Measurements from ENCODE around the gene RIT1.

RIT1 gene, protein sequence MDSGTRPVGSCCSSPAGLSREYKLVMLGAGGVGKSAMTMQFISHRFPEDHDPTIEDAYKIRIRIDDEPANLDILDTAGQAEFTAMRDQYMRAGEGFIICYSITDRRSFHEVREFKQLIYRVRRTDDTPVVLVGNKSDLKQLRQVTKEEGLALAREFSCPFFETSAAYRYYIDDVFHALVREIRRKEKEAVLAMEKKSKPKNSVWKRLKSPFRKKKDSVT

DNA sequence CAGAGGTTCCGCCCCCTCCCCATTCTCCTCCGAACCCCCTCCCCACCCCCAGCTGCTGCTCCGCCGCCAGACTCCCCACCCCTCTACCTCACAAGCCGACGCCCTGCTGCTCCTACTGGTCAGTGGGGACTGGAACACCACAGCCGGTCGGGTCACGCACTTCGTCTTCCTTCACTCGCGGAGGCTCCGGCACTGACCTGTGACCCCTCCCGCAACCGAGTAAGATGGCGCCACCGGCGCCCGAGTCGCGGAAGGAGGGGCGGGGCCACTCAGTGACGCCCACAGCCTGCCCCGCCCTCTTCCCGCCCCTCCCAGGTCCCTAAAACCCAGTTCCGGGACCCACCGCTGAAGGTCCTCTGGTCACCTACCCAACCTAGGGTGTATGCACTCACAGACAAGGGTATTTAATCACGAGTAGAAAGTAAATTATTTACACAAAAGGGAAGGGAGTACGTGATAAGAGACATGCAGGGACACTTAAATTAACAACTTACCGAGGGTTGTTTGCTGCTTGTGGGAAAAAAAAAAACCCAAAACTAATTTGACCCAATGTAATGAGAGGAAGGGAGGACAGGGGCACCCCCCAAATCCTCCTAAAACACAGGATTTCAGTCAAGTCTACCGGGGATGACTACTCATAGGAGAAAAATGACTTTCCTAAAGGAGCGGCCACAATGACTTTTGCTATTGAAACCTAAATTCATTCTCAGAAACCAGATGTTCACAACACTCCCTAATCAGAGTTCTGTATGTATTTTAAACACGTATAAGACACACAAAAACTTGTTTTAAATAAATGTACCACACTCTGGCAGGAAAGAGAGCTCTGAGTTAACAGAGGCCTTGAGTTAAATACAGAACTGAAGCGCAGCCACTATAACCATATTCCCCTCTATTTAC is at the start of gene RIT1:
Gene RIT1 (minus strand): TSS at position 194 of the 900 bp plus-strand sequence. CDS start 588 bp downstream, outside the sequence.
- Histone ChIP-seq H3K9ac (ENCODE audit: low read depth, low read length, poor library complexity, severe bottlenecking) (peak within 1 kb of the TSS; percentile 78), H4K20me1 (ENCODE audit: insufficient read depth, low read length, poor library complexity, severe bottlenecking) (no peaks in the 10 kb centered on the region), H2AFZ (ENCODE audit: low read length) (peak within 1 kb of the TSS; percentile 54), H3K9me3 (ENCODE audit: insufficient read depth, low read depth, low read length) (no peaks in the 10 kb centered on the region), H3K4me2 (ENCODE audit: low read depth, low read length, poor library complexity, severe bottlenecking) (peak within 1 kb of the TSS; percentile 88), H3K9me2 (replicated peaks; ENCODE audit: low read depth, low read length) (no peaks in the 10 kb centered on the region), H3F3A (ENCODE audit: low read depth) (peaks cover 21% of the 10 kb centered on the region; the same call in 1 of the 2 replicates), H3K27me3 (ENCODE audit: insufficient read depth, low read length, poor library complexity, severe bottlenecking) (no peaks in the 10 kb centered on the region), H3K4me1 (ENCODE audit: insufficient read depth, low read length, poor library complexity, severe bottlenecking) (peaks cover 9% of the 10 kb centered on the region), H3K4me3 (ENCODE audit: low read length, poor library complexity, severe bottlenecking) (peak within 1 kb of the TSS; percentile 85), H3K36me3 (ENCODE audit: insufficient read depth, low read length) (peaks cover 37% of the 10 kb centered on the region), H3K79me2 (ENCODE audit: insufficient read depth, low read length) (peaks cover 33% of the 10 kb centered on the region)
- no peak for TF ChIP-seq EZH2phosphoT487 (IDR thresholded peaks at IDR 0.05; ENCODE audit: borderline replicate concordance)
- TF ChIP-seq, protein P1, sequence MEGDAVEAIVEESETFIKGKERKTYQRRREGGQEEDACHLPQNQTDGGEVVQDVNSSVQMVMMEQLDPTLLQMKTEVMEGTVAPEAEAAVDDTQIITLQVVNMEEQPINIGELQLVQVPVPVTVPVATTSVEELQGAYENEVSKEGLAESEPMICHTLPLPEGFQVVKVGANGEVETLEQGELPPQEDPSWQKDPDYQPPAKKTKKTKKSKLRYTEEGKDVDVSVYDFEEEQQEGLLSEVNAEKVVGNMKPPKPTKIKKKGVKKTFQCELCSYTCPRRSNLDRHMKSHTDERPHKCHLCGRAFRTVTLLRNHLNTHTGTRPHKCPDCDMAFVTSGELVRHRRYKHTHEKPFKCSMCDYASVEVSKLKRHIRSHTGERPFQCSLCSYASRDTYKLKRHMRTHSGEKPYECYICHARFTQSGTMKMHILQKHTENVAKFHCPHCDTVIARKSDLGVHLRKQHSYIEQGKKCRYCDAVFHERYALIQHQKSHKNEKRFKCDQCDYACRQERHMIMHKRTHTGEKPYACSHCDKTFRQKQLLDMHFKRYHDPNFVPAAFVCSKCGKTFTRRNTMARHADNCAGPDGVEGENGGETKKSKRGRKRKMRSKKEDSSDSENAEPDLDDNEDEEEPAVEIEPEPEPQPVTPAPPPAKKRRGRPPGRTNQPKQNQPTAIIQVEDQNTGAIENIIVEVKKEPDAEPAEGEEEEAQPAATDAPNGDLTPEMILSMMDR (conservative IDR thresholded peaks at IDR 0.05; ENCODE audit: low read length), result no peak

DNA sequence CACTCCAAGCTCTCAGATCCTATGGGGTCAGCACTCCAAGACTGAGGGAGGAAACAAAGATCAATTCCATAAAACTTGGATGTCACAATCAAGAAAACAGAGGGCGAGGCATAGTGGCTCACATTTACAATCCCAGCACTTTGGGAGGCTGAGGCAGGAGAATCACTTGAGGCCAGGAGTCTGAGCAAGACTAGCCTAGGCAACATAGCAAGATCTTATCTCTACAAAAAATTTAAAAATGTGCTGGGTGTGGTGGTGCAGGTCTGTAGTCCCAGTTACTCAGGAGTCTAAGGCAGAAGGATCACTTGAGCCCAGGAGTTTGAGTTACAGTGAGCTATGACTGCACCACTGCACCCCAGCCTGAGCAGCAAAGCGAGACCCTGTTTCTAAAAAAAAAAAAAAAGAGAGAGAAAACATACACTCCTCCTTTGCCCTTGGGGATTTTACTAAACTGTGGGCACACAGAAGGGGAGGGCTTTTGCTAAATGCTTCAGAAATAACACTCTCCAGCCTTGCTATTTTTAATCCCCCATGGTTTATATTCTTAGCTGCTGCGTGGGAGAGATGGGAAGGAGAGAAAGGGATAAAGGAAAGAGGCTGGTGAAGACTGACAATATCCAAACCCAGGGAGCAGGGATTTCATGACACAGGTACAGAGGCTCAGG is 49.1 kb upstream of the RIT1 start:
- Histone ChIP-seq H3K36me3 (ENCODE audit: insufficient read depth, low read length) (peaks cover 88% of the 10 kb centered on the region), H3F3A (ENCODE audit: low read depth) (no peaks in the 10 kb centered on the region; the same call in 1 of the 2 replicates), H2AFZ (ENCODE audit: low read length) (no peak overlapping the region), H3K27me3 (ENCODE audit: insufficient read depth, low read length, poor library complexity, severe bottlenecking) (no peaks in the 10 kb centered on the region), H3K4me3 (ENCODE audit: low read length, poor library complexity, severe bottlenecking) (no peak overlapping the region), H3K4me1 (ENCODE audit: insufficient read depth, low read length, poor library complexity, severe bottlenecking) (no peaks in the 10 kb centered on the region), H3K79me2 (ENCODE audit: insufficient read depth, low read length) (peaks cover 23% of the 10 kb centered on the region; the same call in 1 of the 2 replicates), H3K9me2 (replicated peaks; ENCODE audit: low read depth, low read length) (no peaks in the 10 kb centered on the region), H3K4me2 (ENCODE audit: low read depth, low read length, poor library complexity, severe bottlenecking) (no peak overlapping the region), H3K9me3 (ENCODE audit: insufficient read depth, low read depth, low read length) (no peaks in the 10 kb centered on the region), H4K20me1 (ENCODE audit: insufficient read depth, low read length, poor library complexity, severe bottlenecking) (peaks cover 42% of the 10 kb centered on the region), H3K9ac (ENCODE audit: low read depth, low read length, poor library complexity, severe bottlenecking) (no peak overlapping the region)
- TF ChIP-seq, protein P1 (conservative IDR thresholded peaks at IDR 0.05; ENCODE audit: low read length), result no peak
- no peak for TF ChIP-seq EZH2phosphoT487 (IDR thresholded peaks at IDR 0.05; ENCODE audit: borderline replicate concordance)

DNA sequence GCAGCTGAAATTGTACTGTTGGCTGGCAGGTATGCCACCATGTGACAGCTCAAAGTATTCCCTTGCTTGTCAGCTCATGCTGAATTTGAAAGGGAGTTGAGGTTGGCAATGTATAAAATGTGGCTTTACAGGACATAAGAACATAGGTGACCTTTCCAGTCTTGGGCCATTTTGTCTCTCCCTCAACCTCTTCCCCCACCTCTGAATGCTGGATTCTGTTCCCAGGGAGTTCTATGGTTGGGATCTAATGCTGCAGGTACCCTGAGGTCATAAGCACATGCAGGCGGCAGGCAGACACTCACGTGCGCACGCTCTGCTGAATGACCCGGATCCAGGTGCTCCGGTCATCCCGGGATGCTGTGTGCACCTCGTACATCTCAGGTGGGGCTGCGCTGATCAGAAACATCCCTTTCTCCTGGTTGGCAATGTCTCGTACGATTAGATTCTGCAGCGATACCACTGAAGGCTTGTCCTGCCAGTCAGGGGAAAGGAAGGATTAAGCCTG is 46.3 kb upstream of the RIT1 start:
- Histone ChIP-seq H3K36me3 (ENCODE audit: insufficient read depth, low read length) (peaks cover 96% of the 10 kb centered on the region), H3K79me2 (ENCODE audit: insufficient read depth, low read length) (peaks cover 15% of the 10 kb centered on the region; the same call in 1 of the 2 replicates), H2AFZ (ENCODE audit: low read length) (no peak overlapping the region)

More for the DNA sequence above, 46.3 kb upstream of the RIT1 start:
- no peaks in the 10 kb centered on the region for H3K9me3 ChIP-seq (ENCODE audit: insufficient read depth, low read depth, low read length)
- H4K20me1 ChIP-seq (ENCODE audit: insufficient read depth, low read length, poor library complexity, severe bottlenecking), result peaks cover 31% of the 10 kb centered on the region
- no peak overlapping the region for H3K4me3 ChIP-seq (ENCODE audit: low read length, poor library complexity, severe bottlenecking)
- H3F3A ChIP-seq (ENCODE audit: low read depth), result no peaks in the 10 kb centered on the region; the same call in 1 of the 2 replicates
- no peaks in the 10 kb centered on the region for H3K27me3 ChIP-seq (ENCODE audit: insufficient read depth, low read length, poor library complexity, severe bottlenecking)
- no peak overlapping the region for H3K4me2 ChIP-seq (ENCODE audit: low read depth, low read length, poor library complexity, severe bottlenecking)
- H3K9me2 ChIP-seq (replicated peaks; ENCODE audit: low read depth, low read length), result no peaks in the 10 kb centered on the region
- no peaks in the 10 kb centered on the region for H3K4me1 ChIP-seq (ENCODE audit: insufficient read depth, low read length, poor library complexity, severe bottlenecking)
- TF ChIP-seq, protein P1 (conservative IDR thresholded peaks at IDR 0.05; ENCODE audit: low read length), result no peak
- no peak for TF ChIP-seq EZH2phosphoT487 (IDR thresholded peaks at IDR 0.05; ENCODE audit: borderline replicate concordance)
- H3K9ac ChIP-seq (ENCODE audit: low read depth, low read length, poor library complexity, severe bottlenecking), result no peak overlapping the region
